Activated CD4-positive, alpha-beta T cell treated with anti-CD3 and anti-CD28 coated beads, Interleukin-2, amount 50 U/mL, for 4 hours (primary cell): Measurements from ENCODE around the gene FIGN.

Source experiments
- DNase-seq, 2 experiments: peaks; one replicate each; pipeline ENCODE4 v3.0.0-alpha.2; 2020

The FIGN gene

GRCh38 chr2:163658556-163658955, 77.3 kb downstream of the FIGN start:
- DNase-seq = no peak

- no peak for DNase-seq
Measured at GRCh38 chr2:163657281-163657656, 78.5 kb downstream of the FIGN start.

- DNase-seq = no peak
Measured at GRCh38 chr2:163656622-163657280, 79.1 kb downstream of the FIGN start.

GRCh38 chr2:163655667-163656066, 80.1 kb downstream of the FIGN start:
- no peak for DNase-seq

GRCh38 chr2:163652751-163653150, 83.1 kb downstream of the FIGN start:
- no peak for DNase-seq

- DNase-seq = no peak
Measured at GRCh38 chr2:163649080-163649479, 86.7 kb downstream of the FIGN start.

- DNase-seq = no peak
Measured at GRCh38 chr2:163647300-163647699, 88.5 kb downstream of the FIGN start.

GRCh38 chr2:163646687-163647086, 89.1 kb downstream of the FIGN start:
- no peak for DNase-seq

- no peak for DNase-seq
Measured at GRCh38 chr2:163644238-163644637, 91.6 kb downstream of the FIGN start.

- no peak for DNase-seq
Measured at GRCh38 chr2:163641986-163642385, 93.8 kb downstream of the FIGN start.

GRCh38 chr2:163640542-163641193, 95.1 kb downstream of the FIGN start:
- no peak for DNase-seq

GRCh38 chr2:163637871-163638270, 97.9 kb downstream of the FIGN start:
- DNase-seq = no peak

- no peak for DNase-seq
Measured at GRCh38 chr2:163633291-163633690, 102.5 kb downstream of the FIGN start.

GRCh38 chr2:163630836-163631235, 105.0 kb downstream of the FIGN start:
- no peak for DNase-seq

- no peak for DNase-seq
Measured at GRCh38 chr2:163626639-163627109, 109.1 kb downstream of the FIGN start.

- DNase-seq = no peak
Measured at GRCh38 chr2:163626208-163626607, 109.6 kb downstream of the FIGN start.

- no peak for DNase-seq
Measured at GRCh38 chr2:163625632-163626031, 110.2 kb downstream of the FIGN start.

- DNase-seq = no peak
Measured at GRCh38 chr2:163621445-163622004, 114.3 kb downstream of the FIGN start.

- DNase-seq = no peak
Measured at GRCh38 chr2:163617517-163617916, 118.3 kb downstream of the FIGN start.

GRCh38 chr2:163613266-163613731, 122.5 kb downstream of the FIGN start:
- DNase-seq = no peak

- no peak for DNase-seq
Measured at GRCh38 chr2:163612332-163612731, 123.5 kb downstream of the FIGN start.

- no peak for DNase-seq
Measured at GRCh38 chr2:163611557-163611906, 124.3 kb downstream of the FIGN start.

GRCh38 chr2:163610817-163611556, 124.8 kb downstream of the FIGN start:
- no peak for DNase-seq

- DNase-seq = no peak
Measured at GRCh38 chr2:163607630-163608029, 128.2 kb downstream of the FIGN start.
